ENCODE data around the gene ALDH3A2. TPM values are rescaled to one million over a fixed set of nuclear protein-coding genes. Genes with fewer than 3 reads are reported as not detected.
"Not testable (repeated sequence)": the region's sequence is repeated elsewhere in the genome, so short reads cannot be mapped to it uniquely, and the experiment has no call there.

ALDH3A2 gene
- total RNA-seq, 6 experiments from 2014 or later, result 12.0 to 20.6 (median 18.4) TPM

DNA sequence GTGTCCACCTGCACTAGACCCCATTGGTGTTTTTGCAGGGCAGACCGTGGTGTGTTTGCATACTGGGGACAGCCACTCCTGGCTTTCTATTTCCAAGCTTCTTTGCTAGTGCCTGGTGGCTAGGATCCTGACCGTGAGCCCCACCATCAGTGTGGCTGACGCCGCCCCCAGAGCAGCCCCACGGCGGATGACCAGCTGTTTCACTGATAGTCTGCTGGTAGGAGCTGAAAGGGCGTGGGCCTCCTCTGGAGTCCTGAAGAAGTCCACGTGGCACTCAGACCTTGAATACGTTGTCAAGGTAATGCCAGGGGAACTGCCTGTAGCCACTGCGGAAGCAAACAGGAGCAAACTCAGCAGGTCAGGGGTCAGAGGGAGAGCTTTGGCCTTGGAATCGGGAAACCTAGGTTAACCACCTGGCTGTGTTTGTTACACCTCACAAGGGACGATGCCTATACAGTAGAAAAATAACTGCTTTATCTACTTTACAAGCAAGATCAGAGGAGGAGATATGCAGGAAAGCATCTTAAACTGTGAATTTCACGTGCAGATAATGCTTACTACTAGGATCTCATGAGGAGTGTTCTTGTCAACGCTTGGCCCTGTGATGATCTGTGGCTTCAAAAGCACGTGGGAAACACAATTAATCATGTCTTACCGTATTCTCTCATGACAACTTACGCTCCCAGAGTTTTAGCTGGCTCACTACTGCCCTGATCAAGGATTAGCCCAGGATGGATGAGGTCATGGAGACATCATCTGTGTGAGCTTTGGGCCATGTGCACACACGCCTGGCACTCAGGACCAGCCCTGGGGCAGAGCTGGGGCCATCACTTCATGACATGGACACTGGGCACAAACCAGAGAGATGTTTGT, 30.3 kb downstream of the ALDH3A2 start:
- Mint-ChIP-seq H3K27me3 (ENCODE audit: insufficient read depth) (no peaks in the 10 kb centered on the region; the same call in 1 of the 2 replicates), H3K27ac (no peak overlapping the region), H3K9me3 (no peaks in the 10 kb centered on the region), H3K4me1 (ENCODE audit: low read depth) (peaks cover 7% of the 10 kb centered on the region; the same call in 1 of the 2 replicates), H3K36me3 (ENCODE audit: low read depth) (no peaks in the 10 kb centered on the region), H3K4me3 (no peak overlapping the region)
- TF ChIP-seq, protein P1, sequence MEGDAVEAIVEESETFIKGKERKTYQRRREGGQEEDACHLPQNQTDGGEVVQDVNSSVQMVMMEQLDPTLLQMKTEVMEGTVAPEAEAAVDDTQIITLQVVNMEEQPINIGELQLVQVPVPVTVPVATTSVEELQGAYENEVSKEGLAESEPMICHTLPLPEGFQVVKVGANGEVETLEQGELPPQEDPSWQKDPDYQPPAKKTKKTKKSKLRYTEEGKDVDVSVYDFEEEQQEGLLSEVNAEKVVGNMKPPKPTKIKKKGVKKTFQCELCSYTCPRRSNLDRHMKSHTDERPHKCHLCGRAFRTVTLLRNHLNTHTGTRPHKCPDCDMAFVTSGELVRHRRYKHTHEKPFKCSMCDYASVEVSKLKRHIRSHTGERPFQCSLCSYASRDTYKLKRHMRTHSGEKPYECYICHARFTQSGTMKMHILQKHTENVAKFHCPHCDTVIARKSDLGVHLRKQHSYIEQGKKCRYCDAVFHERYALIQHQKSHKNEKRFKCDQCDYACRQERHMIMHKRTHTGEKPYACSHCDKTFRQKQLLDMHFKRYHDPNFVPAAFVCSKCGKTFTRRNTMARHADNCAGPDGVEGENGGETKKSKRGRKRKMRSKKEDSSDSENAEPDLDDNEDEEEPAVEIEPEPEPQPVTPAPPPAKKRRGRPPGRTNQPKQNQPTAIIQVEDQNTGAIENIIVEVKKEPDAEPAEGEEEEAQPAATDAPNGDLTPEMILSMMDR (IDR thresholded peaks at IDR 0.05), result no peak
- DNase-seq, result no peak

DNA sequence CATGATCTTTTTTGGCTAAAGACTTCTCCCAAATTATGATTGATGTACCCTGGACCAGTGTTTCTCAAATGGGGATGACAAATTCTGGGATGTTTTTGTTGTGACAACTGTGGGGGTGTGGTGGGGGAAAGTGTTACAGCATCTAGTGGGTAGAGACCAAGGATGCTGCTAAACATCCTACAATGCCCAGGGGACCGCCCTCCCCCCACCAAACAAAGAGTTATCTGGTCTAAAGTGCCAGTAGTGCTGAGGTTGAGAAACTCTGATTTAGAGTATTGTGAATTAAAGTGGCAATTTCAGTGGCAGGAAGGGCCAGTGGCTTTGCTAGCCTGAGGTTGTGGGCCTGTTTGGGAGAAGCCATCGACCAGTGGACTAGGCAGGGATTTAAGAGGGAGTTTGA, 34.6 kb downstream of the ALDH3A2 start:
- Mint-ChIP-seq H3K27ac (no peak overlapping the region), H3K9me3 (no peaks in the 10 kb centered on the region), H3K4me1 (ENCODE audit: low read depth) (peaks cover 7% of the 10 kb centered on the region; the same call in 1 of the 2 replicates), H3K27me3 (ENCODE audit: insufficient read depth) (peaks cover 16% of the 10 kb centered on the region), H3K36me3 (ENCODE audit: low read depth) (no peaks in the 10 kb centered on the region), H3K4me3 (no peak overlapping the region)
- no peak for DNase-seq
- TF ChIP-seq, protein P1 (IDR thresholded peaks at IDR 0.05), result no peak

GRCh38 chr17:19684909-19685580, 36.5 kb downstream of the ALDH3A2 start:
- not testable (repeated sequence) for H3K9me3 Mint-ChIP-seq, H3K27ac Mint-ChIP-seq

GRCh38 chr17:19686400-19687090, 38.0 kb downstream of the ALDH3A2 start:
- H3K36me3 Mint-ChIP-seq (ENCODE audit: low read depth), result no peaks in the 10 kb centered on the region
- H3K9me3 Mint-ChIP-seq, result no peaks in the 10 kb centered on the region
- peaks cover 22% of the 10 kb centered on the region for H3K27me3 Mint-ChIP-seq (ENCODE audit: insufficient read depth)
- DNase-seq, result no peak
- H3K27ac Mint-ChIP-seq, result no peak overlapping the region
- no peak overlapping the region for H3K4me3 Mint-ChIP-seq
- TF ChIP-seq, protein P1 (IDR thresholded peaks at IDR 0.05), result no peak
- H3K4me1 Mint-ChIP-seq (ENCODE audit: low read depth), result peaks cover 3% of the 10 kb centered on the region; the same call in 1 of the 2 replicates

More at GRCh38 chr17:19684909-19685580, 36.5 kb downstream of the ALDH3A2 start:
- not testable (repeated sequence) for H3K36me3 Mint-ChIP-seq (ENCODE audit: low read depth); H3K4me3 Mint-ChIP-seq; H3K4me1 Mint-ChIP-seq (ENCODE audit: low read depth); DNase-seq
- peaks cover 19% of the 10 kb centered on the region for H3K27me3 Mint-ChIP-seq (ENCODE audit: insufficient read depth)

DNA sequence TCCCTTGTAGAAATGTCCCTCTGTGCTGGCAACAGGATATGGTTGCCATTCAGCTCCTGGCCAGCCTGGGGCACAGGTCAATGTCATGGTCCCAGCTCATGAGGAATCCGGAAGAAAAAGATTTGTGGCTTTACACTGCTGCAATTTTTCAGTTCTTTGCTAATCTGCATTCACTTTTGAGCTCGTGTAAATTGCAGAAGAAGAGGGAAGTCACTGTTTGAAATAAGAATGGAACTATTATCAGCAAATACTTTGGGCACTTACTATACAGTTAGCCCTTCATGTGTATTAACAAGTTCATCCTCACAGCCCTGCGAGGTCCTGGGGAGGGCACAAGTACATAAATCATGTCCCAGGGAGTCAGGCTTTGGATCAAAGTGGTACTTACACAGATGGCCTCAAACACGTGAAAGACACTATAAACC, 53.7 kb downstream of the ALDH3A2 start:
- H3K36me3 Mint-ChIP-seq (ENCODE audit: low read depth), result no peaks in the 10 kb centered on the region
- no peak for DNase-seq
- peaks cover 13% of the 10 kb centered on the region for H3K27me3 Mint-ChIP-seq (ENCODE audit: insufficient read depth)
- H3K4me1 Mint-ChIP-seq (ENCODE audit: low read depth), result no peaks in the 10 kb centered on the region
- TF ChIP-seq, protein P1 (IDR thresholded peaks at IDR 0.05), result no peak
- H3K9me3 Mint-ChIP-seq, result no peaks in the 10 kb centered on the region
- H3K4me3 Mint-ChIP-seq, result no peak overlapping the region
- H3K27ac Mint-ChIP-seq, result no peak overlapping the region

Data from HFFc6 (cell line).